Tibial nerve (tissue), 3 donors: ENCODE measurements around the gene UBN2.
A peak's percentile ranks its signal among the peaks of the same experiment; 100 is the strongest.

Experiments
- CTCF ChIP-seq, 5 experiments: fragments of 200-600 bp in 3 of 5; fragments of 450-650 bp in 2 of 5; sonication (generic) in 3 of 5; IDR thresholded peaks; one replicate each; pipeline ENCODE4 v1.5.1; 2016 to 2019; ENCODE audit warnings: antibody characterized with exemption in 5 of 5, mild to moderate bottlenecking in 3 of 5, moderate library complexity in 2 of 5
- POLR2A ChIP-seq, 2 donors: fragments of 450-650 bp; IDR thresholded peaks; one replicate each; pipeline ENCODE4 v1.6.1; 2017; ENCODE audit warnings: antibody characterized with exemption in 2 of 2, mild to moderate bottlenecking in 2 of 2, moderate library complexity in 2 of 2

GRCh38 chr7:139341776-139342226 lies 110.8 kb downstream of the UBN2 start:
- no peak for TF ChIP-seq CTCF (IDR thresholded peaks at IDR 0.05)
- TF ChIP-seq POLR2A (IDR thresholded peaks at IDR 0.05): peak in 1 of 2 donors; percentile 49
